Bone marrow (tissue), 2 donors: ENCODE data around the gene REV3L.

ENCODE experiments used
- DNase-seq, 2 donors: peaks; one replicate each; lab custom pipeline; 2025; lab: John Stamatoyannopoulos, UW

REV3L gene

DNA sequence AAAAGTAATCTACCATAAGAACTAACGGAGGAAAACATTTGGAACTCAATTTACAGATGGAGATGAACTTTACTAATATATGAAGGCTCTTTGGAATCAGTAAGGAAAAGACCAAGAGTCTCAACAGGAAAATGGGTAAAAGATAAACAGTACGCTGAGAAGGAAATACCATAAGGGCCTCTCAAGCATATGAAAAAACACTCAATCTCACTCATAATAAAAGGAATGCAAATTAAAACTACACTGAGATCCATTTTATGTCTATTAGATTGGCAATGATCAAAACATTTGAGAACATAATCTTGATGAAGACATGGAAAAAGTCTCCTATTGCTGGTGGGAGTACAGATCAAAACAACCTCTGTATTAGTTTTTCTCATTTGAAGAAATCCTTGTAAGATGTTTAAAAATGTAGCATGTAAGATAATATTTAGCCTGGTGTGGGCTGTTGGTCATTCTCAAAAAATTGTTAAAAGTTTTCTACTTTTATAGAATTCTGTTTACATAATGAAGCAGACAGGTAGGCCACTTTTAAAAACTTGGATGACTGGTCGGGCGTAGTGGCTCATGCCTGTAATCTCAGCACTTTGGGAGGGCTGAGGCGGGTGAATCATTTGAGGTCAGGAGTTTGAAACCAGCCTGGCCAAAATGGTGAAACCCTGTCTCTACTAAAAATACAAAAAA lies 14.5 kb downstream of the REV3L start:
- no peak for DNase-seq

DNA sequence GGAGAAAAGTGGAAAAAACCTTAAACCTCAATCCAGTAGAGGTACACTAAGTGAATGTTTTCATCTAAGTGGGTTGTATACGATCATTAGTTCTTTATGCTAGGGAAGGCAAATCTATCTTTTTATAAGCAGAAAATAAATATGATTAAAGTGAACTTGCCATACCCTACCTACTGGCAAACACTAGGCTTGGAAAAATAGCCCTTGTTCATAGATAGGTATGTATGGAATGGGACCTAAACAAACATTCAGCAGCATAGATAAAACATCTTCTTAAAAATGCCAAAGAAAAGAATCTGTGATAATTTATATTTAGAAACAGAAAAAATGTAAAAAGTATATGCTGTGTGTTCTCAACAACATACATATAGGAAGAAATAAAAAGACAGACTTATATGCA lies 18.8 kb downstream of the REV3L start:
- DNase-seq = no peak

DNA sequence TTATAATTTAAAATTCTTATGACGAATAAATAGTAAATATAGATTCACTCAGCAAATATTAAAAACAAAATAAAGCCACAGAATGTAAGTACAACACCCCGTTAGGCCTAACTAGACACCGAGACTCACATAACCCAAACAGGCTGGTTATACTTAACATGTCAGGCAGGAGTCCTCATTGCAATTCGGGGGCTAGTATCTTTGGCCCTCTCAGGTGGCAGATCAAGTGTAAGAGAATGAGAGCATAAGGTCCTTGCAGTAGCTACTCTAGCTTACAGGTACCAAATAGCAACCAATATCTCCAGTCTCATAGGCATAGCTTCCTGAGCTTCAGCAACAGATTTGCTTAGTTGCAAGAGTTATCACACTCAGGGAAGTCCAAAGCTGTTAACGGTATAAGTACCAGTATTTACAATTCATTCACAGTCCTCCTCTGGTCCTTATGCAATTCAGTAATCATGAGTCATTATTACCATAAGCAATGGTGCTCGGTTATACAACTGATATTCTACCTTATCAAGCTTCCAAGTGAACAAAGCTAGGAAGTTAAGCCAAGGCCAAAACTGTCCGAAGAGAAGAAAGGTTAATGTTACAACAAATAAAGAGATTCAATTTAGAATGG lies 20.1 kb downstream of the REV3L start:
- no peak for DNase-seq

DNA sequence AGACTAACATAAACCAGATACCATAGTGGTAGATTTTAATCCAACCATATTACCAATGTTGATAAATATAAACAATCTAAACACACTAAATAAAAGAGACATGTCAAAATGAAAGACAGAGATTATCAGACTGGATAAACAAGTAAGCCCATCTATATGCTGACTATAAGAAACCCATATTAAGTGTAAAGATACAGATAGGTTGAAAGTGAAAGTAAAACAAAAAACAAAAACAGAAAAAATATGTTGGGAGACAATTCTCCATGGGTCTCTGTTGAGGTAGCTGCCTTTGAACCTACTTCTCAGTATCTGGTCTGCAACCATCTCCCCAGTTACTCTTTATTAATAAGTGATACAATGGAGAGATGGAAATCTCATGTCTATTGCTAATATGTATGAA lies 21.2 kb downstream of the REV3L start:
- peak in 1 of 2 donors; percentile 20 for DNase-seq

DNA sequence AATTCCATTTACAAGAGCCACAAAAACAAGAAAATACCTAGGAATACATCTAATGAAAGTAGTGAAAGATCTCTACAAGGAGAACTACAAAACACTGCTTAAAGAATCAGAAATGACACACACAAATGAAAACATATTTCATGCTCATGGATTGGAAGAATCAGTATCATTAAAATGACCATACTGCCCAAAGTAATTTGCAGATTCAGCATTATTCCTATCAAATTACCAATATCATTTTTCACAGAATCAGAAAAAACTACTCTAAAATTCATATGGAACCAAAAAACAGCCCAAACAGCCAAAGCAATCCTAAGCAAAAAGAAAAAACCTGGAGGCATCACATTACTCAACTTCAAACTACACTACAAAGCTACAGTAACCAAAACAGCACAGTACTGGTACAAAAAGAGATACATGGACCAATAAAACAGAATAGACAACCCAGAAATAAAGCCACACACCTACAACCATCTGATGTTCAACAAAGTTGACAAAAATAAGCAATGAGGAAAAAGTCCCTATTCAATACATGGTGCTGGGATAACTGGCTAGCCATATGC lies 24.3 kb downstream of the REV3L start:
- no peak for DNase-seq

DNA sequence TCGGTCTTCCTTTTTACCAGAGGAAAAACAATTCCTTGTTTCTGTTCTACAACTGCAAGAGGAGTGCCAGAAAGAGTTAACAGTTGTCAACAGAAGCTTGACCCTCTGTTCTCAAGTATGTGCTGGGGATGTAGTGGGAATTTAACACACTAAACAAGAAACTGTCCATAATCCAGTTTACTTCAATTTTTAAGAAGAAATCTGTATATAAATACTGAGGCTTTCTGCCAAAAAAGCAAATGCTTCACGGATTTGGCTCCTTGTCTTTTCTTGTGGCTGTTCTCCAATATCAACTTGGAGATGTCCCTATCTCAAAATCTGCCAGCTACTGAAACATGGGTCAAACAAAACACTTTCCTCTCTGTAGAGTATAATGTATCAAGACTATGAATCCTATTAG lies 26.8 kb downstream of the REV3L start:
- no peak for DNase-seq

DNA sequence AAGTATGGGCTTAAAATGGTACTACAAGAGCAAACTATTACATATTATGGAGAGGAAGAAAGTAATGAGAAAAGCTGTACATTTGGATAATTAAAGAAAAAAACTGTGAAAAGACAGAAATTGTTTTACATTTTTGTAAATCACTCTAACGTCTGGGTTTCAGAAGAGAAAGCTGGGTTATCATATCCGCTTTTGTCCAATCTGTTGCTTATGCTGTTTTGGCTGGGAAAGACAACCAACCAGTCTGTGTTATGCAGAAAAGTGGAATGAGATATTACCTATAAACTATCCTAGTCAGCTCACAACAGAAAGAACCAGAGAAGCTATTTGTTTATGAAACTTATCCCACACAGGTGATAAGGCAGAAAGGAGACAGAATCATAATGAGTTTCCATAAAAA lies 32.4 kb downstream of the REV3L start:
- DNase-seq = no peak

DNA sequence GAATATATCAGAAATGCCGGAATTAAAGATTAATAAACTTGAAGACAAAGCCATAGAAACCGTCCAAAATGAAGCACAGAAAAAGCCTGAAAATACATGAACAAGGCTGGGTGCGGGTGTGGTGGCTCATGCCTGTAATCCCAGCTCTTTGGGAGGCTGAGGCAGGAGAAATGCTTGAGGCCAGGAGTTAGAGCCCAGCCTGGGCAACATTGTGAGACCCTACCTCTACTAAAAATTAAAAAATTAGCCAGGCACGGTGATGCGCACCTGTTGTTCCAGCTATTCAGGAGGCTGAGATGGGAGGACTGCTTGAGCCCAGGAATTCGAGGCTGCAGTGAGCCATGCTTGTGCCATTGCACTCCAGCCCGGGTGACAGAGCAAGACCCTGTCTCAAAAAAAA lies 32.9 kb downstream of the REV3L start:
- no peak for DNase-seq

DNA sequence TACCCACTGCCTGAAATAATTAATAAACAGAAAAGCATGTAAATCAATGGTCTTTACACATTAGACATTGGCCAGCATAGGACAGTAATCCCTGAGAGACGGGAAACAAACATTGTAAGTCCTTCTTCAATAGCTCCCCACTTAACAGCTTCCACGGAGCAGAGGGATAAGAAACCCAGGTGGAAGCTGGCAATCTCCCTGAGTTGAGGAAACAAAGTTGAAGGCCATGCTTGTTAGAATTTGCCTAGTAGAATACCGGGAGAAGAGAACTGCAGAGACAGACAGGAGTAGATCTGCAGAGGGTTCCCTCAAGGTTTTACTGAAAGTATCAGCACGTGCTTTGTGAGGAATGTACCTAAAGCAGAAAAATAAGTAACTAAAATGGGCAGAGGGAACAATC lies 33.9 kb downstream of the REV3L start:
- DNase-seq = no peak

DNA sequence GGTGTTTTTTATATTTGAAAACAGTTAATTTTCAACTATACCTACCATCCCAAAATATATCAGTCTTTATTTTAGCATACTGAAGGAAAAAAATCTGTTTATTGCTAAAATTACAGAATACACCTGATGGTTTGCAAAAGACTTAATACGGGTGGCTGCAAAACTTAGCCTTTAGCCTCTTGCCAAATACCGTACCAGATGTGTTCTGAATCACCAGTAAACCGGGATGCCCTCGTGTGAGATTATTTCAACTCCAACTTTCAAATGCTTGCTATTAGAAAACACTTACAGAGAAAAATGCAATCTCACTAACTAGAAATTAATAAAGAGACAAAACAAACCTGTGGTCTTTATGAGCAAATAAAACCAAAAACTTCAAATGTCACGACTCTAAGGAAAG lies 36.0 kb downstream of the REV3L start:
- no peak for DNase-seq

DNA sequence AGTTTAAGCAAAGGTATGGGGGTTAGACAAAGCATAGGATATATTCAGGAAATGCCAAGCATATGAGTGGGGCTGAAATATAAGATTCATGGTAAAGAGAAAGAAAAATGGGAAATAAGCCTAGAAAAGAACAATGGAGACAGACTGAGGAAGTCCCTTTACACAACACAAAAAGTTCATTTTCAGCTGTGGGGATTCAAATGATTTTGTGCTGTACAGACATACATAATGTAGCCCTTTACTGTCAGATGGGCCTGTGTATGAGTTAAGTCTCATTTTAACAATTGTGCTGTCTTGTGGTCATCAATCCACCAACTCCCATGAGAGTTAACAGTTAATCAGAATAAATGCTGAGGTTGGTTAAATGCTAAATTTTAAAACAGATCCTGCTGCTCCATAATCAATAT lies 37.2 kb downstream of the REV3L start:
- DNase-seq = peak in 1 of 2 donors; percentile 8

DNA sequence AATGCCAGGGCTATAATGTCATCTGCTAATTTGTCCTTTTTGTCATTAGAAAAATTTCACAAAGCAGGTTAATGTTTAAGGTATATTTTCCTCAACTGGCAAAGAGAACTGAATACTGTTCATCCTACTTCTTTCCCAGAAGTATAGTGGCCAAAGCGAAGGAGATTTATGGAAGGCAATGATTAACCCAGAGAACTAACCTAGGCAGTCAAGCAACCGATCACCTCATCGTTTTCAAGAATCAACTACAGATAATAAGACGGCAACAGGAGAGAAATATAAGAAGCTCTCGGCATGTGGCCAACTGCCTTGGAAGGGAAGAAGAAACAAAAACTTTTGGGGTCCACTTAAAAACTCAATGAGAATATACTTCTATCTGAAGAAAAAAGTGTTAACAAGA lies 38.2 kb downstream of the REV3L start:
- DNase-seq = no peak

DNA sequence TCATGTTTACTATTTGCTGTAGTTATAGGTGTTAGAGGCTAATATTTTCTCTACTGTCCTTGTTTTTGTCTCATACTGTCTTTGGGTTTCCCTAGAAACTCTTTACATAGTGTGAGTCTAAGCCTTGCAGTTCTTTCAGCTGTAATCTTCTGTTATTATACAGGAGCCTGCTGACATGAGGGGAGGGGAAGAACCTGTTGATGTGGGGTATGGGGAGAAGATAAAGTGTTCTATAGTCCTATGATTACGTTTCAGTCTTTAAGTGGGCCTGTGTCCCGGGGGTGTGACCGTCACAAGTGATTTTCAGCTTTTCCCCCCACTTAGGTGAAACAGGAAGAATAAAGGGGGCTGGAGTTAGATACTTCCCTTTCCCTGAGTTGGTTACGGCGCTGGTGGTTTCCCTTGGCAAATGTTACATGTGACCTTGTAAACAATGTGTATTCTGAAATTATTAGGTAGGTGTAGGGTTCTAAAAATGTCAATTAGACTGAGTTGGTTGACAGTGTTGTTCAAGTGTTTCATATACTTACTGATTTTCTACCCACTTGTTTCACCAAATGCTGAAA lies 41.3 kb downstream of the REV3L start:
- peak in 1 of 2 donors; percentile 57 for DNase-seq

DNA sequence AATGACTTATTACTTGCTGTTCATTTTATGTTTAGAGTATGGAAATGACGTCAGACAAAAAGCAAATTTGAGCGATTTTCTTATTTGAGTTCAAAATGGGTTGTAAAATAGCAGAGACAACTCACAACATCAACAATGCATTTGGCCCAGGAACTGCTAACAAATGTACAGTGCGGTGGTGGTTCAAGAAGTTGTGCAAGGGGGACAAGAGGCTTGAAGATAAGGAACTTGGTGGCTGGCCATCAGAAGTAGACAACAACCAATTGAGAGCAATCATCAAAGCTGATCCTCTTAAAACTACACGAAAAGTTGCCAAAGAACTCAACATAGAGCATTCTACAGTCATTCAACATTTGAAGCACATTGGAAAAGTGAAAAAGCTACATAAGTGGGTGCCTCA lies 43.8 kb downstream of the REV3L start:
- DNase-seq = no peak

DNA sequence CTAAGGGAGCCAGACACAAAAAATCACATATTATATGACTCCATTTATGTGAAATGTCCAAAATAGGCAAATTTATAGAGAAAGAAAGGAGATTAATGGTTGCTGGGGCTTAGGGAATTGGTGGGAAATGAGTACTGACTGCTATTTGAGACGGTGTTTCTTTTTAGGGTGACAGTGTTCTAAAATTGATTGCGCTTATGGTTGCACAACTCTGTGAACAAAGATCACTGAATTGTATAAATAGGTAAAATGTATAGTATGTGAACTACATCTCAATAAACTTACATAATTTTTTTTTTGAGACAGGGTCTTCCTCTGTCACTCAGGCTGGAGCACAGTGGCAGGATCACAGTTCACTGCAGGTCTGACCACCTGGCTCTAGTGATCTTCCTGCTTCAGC lies 45.4 kb downstream of the REV3L start:
- DNase-seq = no peak

DNA sequence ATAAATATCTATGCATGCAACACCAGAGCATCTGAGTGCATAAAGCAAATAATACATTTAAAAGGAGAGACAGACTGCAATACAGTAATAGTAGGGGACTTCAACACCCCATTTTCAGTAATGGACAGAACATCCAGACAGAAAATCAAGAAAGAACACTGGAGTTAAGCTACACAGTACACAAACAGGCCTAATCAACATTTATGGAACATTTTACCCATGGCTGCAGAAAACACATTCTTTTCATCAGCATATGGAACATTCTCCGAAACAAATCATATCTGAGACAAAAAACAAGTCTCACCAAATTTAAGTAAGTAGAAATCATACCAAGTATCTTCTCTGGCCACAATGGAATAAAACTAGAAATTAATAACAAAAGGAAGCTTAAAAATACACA lies 50.5 kb downstream of the REV3L start:
- no peak for DNase-seq

DNA sequence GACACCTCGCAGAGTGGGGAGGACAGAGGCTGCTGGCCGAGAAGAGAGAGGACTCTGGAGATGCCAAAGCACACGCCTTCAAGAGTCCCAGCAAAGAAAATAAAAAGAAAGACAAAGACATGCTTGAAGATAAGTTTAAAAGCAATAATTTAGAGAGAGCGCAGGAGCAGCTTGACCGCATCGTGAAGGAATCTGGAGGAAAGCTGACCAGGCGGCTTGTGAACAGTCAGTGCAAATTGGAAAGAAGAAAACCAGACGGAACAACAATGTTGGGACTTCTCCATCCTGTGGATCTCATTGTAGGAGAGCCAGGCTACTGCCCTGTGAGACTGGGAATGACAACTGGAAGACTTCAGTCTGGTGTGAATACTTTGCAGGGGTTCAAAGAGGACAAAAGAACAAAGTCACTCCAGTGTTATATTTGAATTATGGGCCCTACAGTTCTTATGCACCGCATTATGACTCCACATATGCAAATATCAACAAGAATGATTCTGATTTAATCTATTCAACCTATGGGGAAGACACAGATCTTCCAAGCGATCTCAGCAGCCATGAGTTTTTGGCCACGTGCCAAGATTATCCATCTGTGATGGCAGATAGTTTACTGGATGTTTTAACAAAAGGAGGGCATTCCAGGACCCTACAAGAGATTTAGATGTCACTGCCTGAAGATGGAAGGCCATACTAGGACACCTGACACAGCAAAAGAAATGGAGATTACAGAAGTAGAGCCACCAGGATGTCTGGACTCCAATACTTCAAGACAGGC lies 52.2 kb downstream of the REV3L start:
- no peak for DNase-seq

DNA sequence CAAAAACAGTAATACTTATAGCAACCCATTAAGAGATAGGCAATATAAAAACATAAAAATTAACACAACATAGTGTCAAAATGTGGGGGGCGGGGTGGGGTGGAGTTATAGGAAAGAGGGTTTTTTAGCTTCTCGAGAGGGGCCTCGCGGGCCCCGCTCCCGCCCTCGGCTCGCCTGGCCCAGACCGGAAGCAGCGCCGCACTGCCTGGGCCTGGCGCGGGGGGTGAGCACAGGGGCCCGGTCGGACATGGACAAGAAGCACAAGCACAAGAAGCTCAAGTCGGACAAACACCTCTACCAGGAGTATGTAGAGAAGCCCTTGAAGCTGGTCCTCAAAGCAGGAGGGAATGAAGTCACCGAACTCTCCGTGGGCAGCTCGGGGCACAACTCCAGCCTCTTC lies 53.4 kb downstream of the REV3L start:
- no peak for DNase-seq

DNA sequence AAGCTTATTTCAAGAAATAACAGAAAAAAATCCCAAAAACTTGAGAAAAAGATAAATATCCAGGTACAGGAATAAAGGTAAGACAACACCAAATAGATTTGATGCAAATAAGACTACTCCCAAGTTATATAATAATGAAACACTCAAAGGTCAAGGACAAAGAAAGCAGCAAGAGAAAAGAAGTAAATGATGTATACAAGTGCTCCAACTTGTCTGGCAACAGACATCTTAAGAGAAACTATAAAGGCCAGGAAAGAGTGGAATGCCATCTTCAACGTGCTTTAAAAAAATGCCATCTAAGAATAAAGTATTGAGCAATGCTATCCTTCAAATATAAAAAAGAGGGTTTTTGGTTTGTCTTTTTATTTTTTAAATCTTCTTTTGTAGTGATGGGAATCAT lies 54.2 kb downstream of the REV3L start:
- DNase-seq = no peak

DNA sequence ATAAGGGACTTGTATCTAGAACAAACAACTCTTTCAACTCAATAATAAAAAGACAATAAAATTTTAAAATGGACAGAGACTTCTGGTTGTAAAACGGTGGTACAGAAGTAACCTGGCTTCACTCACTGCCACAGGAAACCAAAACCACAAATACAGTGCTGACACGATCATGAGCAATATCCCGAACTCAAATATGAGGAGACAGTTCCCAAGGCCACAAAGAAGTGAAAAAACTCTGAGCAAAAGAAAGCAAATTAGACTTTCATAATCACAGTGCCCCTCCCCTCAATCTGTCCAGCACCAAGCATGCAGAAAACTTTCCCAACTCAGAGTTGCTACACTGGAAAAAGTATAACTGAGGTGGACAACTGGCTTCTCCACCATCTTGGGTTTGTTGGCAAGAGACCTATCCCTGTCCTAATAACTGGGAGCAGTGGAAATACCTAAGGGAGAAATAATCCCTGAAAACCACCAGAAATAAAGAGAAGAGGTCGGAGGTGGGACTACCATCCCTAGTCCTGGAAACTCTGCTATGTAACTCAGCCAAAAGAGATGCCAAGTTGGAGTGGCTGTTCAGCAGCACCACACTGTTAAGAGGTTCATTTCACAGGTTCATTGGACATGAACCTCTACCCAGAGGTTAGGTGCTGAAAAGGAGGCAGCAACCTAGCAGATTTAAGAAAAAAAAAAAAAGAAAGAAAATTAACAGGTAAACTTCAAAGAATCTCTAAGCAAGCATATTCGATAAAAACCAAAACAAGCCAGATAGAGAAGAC lies 55.5 kb downstream of the REV3L start:
- peak in 1 of 2 donors; percentile 84 for DNase-seq

DNA sequence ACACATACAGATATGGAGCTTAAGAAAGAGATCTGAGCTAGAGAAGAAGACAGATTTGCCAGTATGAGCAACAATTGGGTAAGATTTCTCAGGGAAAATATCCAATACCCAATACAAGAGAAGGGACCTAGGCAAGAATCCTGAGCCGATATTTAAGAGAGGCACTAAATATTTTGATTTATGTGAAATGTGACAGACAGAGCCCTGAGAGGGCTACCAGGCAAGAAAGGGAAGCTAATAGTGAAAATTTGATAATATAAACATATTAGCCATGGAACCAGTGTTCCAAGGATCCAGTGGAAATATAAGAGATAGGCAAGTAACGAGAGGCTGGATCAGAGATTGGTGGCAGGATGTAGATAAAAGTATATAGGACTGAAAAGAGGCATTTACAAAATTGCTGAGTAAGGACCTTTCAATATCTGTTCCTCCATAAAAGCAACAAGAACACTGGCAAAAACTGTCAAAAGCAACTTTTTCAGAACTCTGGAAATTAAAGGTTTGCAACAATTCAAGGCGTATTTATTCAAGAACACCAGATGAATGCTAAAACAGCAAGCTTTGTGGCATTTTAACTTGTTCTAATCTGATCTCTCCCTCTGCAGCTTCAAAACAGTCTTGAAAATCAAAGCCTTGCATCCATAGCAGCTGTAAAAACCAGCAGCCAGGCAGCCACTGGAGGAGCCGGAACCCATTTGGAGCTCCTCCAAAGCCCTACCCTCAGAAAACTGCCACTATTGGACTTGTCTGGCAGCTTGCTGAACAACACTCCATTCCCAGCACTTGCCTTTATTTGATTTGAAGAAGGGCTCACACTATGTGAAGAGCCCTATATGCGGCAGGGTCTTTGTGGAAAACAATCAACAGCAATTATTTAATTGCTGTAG lies 58.8 kb downstream of the REV3L start:
- DNase-seq = no peak
